Right atrium auricular region (tissue), 2 donors: ENCODE data around the gene OVCH1. TPM values are rescaled to one million over a fixed set of nuclear protein-coding genes. Genes with fewer than 3 reads are reported as not detected.

Source experiments
- DNase-seq: peaks from one replicate; pipeline ENCODE4 v3.0.0-alpha.2; 2019; ENCODE audit warnings: low spot score
- H3K27ac ChIP-seq, 2 donors: fragments of 200-600 bp; sonication (generic); 1 replicate in 1 of 2; 2 replicates in 1 of 2; pipeline ENCODE4 v1.5.1; 2016 to 2019
- H3K27me3 ChIP-seq, 2 donors: fragments of 200-600 bp; sonication (generic); one replicate each; pipeline versions ENCODE4 v1.5.1 to v1.6.0; 2017 to 2019
- H3K36me3 ChIP-seq: fragments of 200-600 bp; sonication (generic); one replicate; pipeline ENCODE4 v1.5.1; 2016
- H3K4me1 ChIP-seq, 2 donors: fragments of 200-600 bp; sonication (generic); one replicate each; pipeline versions ENCODE4 v1.5.1 to v1.6.0; 2017 to 2019
- H3K4me3 ChIP-seq, 2 donors: fragments of 200-600 bp; sonication (generic); 1 replicate in 1 of 2; 2 replicates in 1 of 2; pipeline ENCODE4 v1.5.1; 2017 to 2019; ENCODE audit warnings: mild to moderate bottlenecking in 1 of 2, moderate library complexity in 1 of 2
- H3K9me3 ChIP-seq, 2 donors: fragments of 200-600 bp; sonication (generic); one replicate each; pipeline ENCODE4 v1.5.1; 2019
- total RNA-seq, 2 donors: library from RNA; depleted of rRNA; stranded (reverse); fragments of >200 nt; gene quantifications; one replicate each; pipeline ENCODE4 v1.1.0, GENCODE V29; 2016
- TF ChIP-seq, protein P1 (sequence below), 2 donors: fragments of 200-600 bp; sonication (generic); IDR thresholded peaks; one replicate each; pipeline ENCODE4 v1.5.1; 2019; ENCODE audit warnings: antibody characterized with exemption in 2 of 2

The OVCH1 gene
- total RNA-seq, 2 donors from 2014 or later, result 0.19 TPM; not detected in 1

- Histone ChIP-seq H3K4me3 (no peak overlapping the region), H3K27ac (no peak overlapping the region), H3K27me3 (no peaks in the 10 kb centered on the region), H3K4me1 (peaks cover 0 to 12% of the 10 kb centered on the region in 2 donors), H3K36me3 (no peaks in the 10 kb centered on the region), H3K9me3 (no peaks in the 10 kb centered on the region)
- TF ChIP-seq, protein P1, sequence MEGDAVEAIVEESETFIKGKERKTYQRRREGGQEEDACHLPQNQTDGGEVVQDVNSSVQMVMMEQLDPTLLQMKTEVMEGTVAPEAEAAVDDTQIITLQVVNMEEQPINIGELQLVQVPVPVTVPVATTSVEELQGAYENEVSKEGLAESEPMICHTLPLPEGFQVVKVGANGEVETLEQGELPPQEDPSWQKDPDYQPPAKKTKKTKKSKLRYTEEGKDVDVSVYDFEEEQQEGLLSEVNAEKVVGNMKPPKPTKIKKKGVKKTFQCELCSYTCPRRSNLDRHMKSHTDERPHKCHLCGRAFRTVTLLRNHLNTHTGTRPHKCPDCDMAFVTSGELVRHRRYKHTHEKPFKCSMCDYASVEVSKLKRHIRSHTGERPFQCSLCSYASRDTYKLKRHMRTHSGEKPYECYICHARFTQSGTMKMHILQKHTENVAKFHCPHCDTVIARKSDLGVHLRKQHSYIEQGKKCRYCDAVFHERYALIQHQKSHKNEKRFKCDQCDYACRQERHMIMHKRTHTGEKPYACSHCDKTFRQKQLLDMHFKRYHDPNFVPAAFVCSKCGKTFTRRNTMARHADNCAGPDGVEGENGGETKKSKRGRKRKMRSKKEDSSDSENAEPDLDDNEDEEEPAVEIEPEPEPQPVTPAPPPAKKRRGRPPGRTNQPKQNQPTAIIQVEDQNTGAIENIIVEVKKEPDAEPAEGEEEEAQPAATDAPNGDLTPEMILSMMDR (IDR thresholded peaks at IDR 0.05), result no peak
- no peak for DNase-seq
Observed at GRCh38 chr12:29382251-29382650, 115.2 kb downstream of the OVCH1 start.

- peak within 1 kb of the TSS; percentile 77 to 85 for H3K27ac ChIP-seq
- peak; percentile 97 for DNase-seq
- H3K36me3 ChIP-seq, result no peaks in the 10 kb centered on the region
- H3K9me3 ChIP-seq, result no peaks in the 10 kb centered on the region
- TF ChIP-seq, protein P1 (IDR thresholded peaks at IDR 0.05), result no peak
- H3K27me3 ChIP-seq, result no peaks in the 10 kb centered on the region
- peak within 1 kb of the TSS; percentile 75 to 93 for H3K4me3 ChIP-seq
- H3K4me1 ChIP-seq, result peaks cover 0 to 12% of the 10 kb centered on the region in 2 donors
Observed at GRCh38 chr12:29380536-29381523, 116.7 kb downstream of the OVCH1 start, which contains the start of gene ERGIC2. Gene ERGIC2 (minus strand): TSS chr12:29381172. CDS start chr12:29371633, 9,539 bp downstream.

Other genes starting within 250 kb of the OVCH1 start
- gene ERGIC2, start 116.5 kb downstream of the OVCH1 start, total RNA-seq, result 10 to 100 TPM; 59.0 to 73.9 TPM